ENCODE measurements around the gene TLR7. TPM values are rescaled to one million over a fixed set of nuclear protein-coding genes. Genes with fewer than 3 reads are reported as not detected.

Gene TLR7
- total and polyA plus RNA-seq, 10 of the 15 experiments (the other 5 are each of a cell fraction or from before 2014, with no cell fraction given): 12.0 to 44.4 (median 22.6) TPM

GRCh38 chrX:12843668-12844279 lies 23.1 kb upstream of the TLR7 start (continued):
- TF ChIP-seq CHD1 (IDR thresholded peaks at IDR 0.05; ENCODE audit: low read depth, low read length) (no peak), GABPA (IDR thresholded peaks at IDR 0.05; ENCODE audit: low read depth) (no peak), POLR2A (IDR thresholded peaks at IDR 0.05; ENCODE audit: low read depth, low read length) (no peak), KLF5 (IDR thresholded peaks at IDR 0.05; ENCODE audit: partially characterized antibody) (peak; percentile 31), BACH1 (IDR thresholded peaks at IDR 0.05; ENCODE audit: borderline replicate concordance) (no peak)

- SMC1A ChIA-PET (ENCODE audit: uncharacterized antibody, unreplicated experiment): interaction anchor here (0.8 to 4.8 kb wide), 11 partner anchors 20 to 45 kb away, joined by 3 to 45 read pairs (median 5); no protein-coding TSS in a partner anchor
- 0 out of 2 replicates have a peak, but pooled peaks have one; percentile 5 for TF ChIP-seq TBL1XR1 (IDR thresholded peaks at IDR 0.05; ENCODE audit: low read depth, low read length)
- no peak for TF ChIP-seq NFXL1 (IDR thresholded peaks at IDR 0.05; ENCODE audit: borderline replicate concordance)
- no peak for TF ChIP-seq ZNF384 (IDR thresholded peaks at IDR 0.05; ENCODE audit: borderline replicate concordance, low read depth, low read length)
- no peak for TF ChIP-seq EZH2 (IDR thresholded peaks at IDR 0.05; ENCODE audit: borderline replicate concordance, control insufficient read depth, low read depth, low read length)
- no peak for TF ChIP-seq NFIC (IDR thresholded peaks at IDR 0.05; ENCODE audit: low read depth, low read length)
- TF ChIP-seq CBX5 (IDR thresholded peaks at IDR 0.05; ENCODE audit: low read depth): no peak
- TF ChIP-seq RCOR1 (conservative IDR thresholded peaks at IDR 0.05; ENCODE audit: low read depth, low read length): no peak
- no peak for TF ChIP-seq CEBPB (IDR thresholded peaks at IDR 0.05; ENCODE audit: borderline replicate concordance in 1 of 2, low read depth in 2 of 2, low read length in 2 of 2)
- no peak for TF ChIP-seq SIN3A (IDR thresholded peaks at IDR 0.05; ENCODE audit: low read depth, low read length)
- no peak for TF ChIP-seq PAX8 (IDR thresholded peaks at IDR 0.05)
- no peak for TF ChIP-seq IKZF1 (conservative IDR thresholded peaks at IDR 0.05)
- 0 out of 2 replicates have a peak, but pooled peaks have one; percentile 11 for TF ChIP-seq STAT3 (IDR thresholded peaks at IDR 0.05; ENCODE audit: low read depth, low read length)
- TF ChIP-seq ZBTB33 (IDR thresholded peaks at IDR 0.05): no peak
- TF ChIP-seq SMC3 (IDR thresholded peaks at IDR 0.05; ENCODE audit: borderline replicate concordance, low read length): no peak
- TF ChIP-seq POLR2A (IDR thresholded peaks at IDR 0.05; ENCODE audit: low read depth, low read length): 0 out of 2 replicates have a peak, but pooled peaks have one; percentile 49
- no peaks in the 10 kb centered on the region for H3K79me2 ChIP-seq (ENCODE audit: control insufficient read depth, insufficient read depth, low read length)
- intact Hi-C loops (cut with micrococcal nuclease; ENCODE audit: unreplicated experiment) (loop anchor here (1.0 to 5.0 kb wide), 2 partner anchors 46 to 248 kb away; no protein-coding TSS in a partner anchor), in situ Hi-C loops (cut with MboI) (no loop called here)
- H3K36me3 ChIP-seq (ENCODE audit: control insufficient read depth in 2 of 2, insufficient read depth in 2 of 2, low read length in 1 of 2): no peaks in the 10 kb centered on the region
- H2AFZ ChIP-seq (ENCODE audit: control insufficient read depth, low read depth, low read length): no peak overlapping the region; the same call in 1 of the 2 replicates
- H3K4me2 ChIP-seq (ENCODE audit: control insufficient read depth, insufficient read depth): peak overlapping the region; percentile 95
- 8% methylated on average over 3 of the region's 3 CpGs for WGBS (ENCODE audit: insufficient coverage, insufficient replicate concordance, low lambda C conversion rate, missing lambda C conversion rate)
- peaks cover 29% of the 10 kb centered on the region for H3K4me1 ChIP-seq (ENCODE audit: control insufficient read depth, insufficient read depth, low read length)
- TSS peak; percentile 98 for BruUV-seq (replicated peaks)
- CTCF ChIA-PET: interaction anchor here (0.9 to 1.9 kb wide), 9 partner anchors 12 to 102 kb away, joined by 3 to 18 read pairs (median 4); partner anchors contain the start of gene TLR7
- peak overlapping the region; percentile 100 for H3K27ac ChIP-seq (ENCODE audit: control insufficient read depth, insufficient read depth)
- H3K4me3 ChIP-seq: peak overlapping the region; percentile 42; the same call in 1 of the 2 replicates
- RAD21 ChIA-PET (ENCODE audit: unreplicated experiment): interaction anchor here (0.7 to 2.9 kb wide), 7 partner anchors 23 to 1087 kb away, joined by 3 to 15 read pairs (median 7); partner anchors contain the start of gene TLR7
- peak overlapping the region; percentile 79 for H3K9ac ChIP-seq (ENCODE audit: control insufficient read depth, insufficient read depth, low read length)
- peak; percentile 46 for DNase-seq (ENCODE audit: low read depth, low spot score)
- no peaks in the 10 kb centered on the region; the same call in 1 of the 3 replicates for H3K9me3 ChIP-seq (replicated peaks; ENCODE audit: control insufficient read depth, insufficient read depth, low read length)
- H3K27me3 ChIP-seq (replicated peaks in 1 of 2; ENCODE audit: control insufficient read depth in 2 of 2, insufficient read depth in 2 of 2, low read length in 1 of 2): no peaks in the 10 kb centered on the region
- H4K20me1 ChIP-seq (ENCODE audit: control insufficient read depth, insufficient read depth): no peaks in the 10 kb centered on the region
- ATAC-seq: peak; percentile 66
- POLR2A ChIA-PET: interaction anchor here (0.9 to 1.4 kb wide), 4 partner anchors 25 to 44 kb away, joined by 3 to 4 read pairs (median 3); no protein-coding TSS in a partner anchor
- FAIRE-seq: peak; percentile 86
Observed at GRCh38 chrX:12844319-12844718, 22.6 kb upstream of the TLR7 start.

All from GM12878 (cell line).